ENCODE results near the gene CCDC40.
"Not testable (repeated sequence)": the region's sequence is repeated elsewhere in the genome, so short reads cannot be mapped to it uniquely, and the experiment has no call there.

CCDC40 gene

GRCh38 chr17:80035937-80036714 lies at the start of gene CCDC40:
Gene CCDC40 (plus strand): TSS chr17:80036642. CDS start chr17:80036663, 21 bp downstream.
- no peak for DNase-seq (ENCODE audit: low spot score)

- no peak for DNase-seq (ENCODE audit: low spot score)
Observed at GRCh38 chr17:79987187-79987934, 49.1 kb upstream of the CCDC40 start.

- no peak for DNase-seq (ENCODE audit: low spot score)
Observed at GRCh38 chr17:79987935-79988184, 48.6 kb upstream of the CCDC40 start.

GRCh38 chr17:79988185-79988971 lies 48.1 kb upstream of the CCDC40 start:
- no peak for DNase-seq (ENCODE audit: low spot score)

GRCh38 chr17:79989106-79989835 lies 47.2 kb upstream of the CCDC40 start:
- DNase-seq (ENCODE audit: low spot score): no peak

GRCh38 chr17:79990051-79990592 lies 46.3 kb upstream of the CCDC40 start:
- DNase-seq (ENCODE audit: low spot score): no peak

GRCh38 chr17:79990704-79991103 lies 45.7 kb upstream of the CCDC40 start:
- no peak for DNase-seq (ENCODE audit: low spot score)

GRCh38 chr17:79991140-79991923 lies 45.1 kb upstream of the CCDC40 start:
- peak; percentile 56 for DNase-seq (ENCODE audit: low spot score)

- no peak for DNase-seq (ENCODE audit: low spot score)
Observed at GRCh38 chr17:79991924-79992648, 44.4 kb upstream of the CCDC40 start.

- DNase-seq (ENCODE audit: low spot score): no peak
Observed at GRCh38 chr17:79992649-79993389, 43.6 kb upstream of the CCDC40 start.

GRCh38 chr17:79993390-79994227 lies 42.8 kb upstream of the CCDC40 start:
- DNase-seq (ENCODE audit: low spot score): no peak

GRCh38 chr17:79994228-79994569 lies 42.2 kb upstream of the CCDC40 start:
- DNase-seq (ENCODE audit: low spot score): not testable (repeated sequence)

GRCh38 chr17:79994602-79995001 lies 41.8 kb upstream of the CCDC40 start:
- no peak for DNase-seq (ENCODE audit: low spot score)

- no peak for DNase-seq (ENCODE audit: low spot score)
Observed at GRCh38 chr17:79995696-79996095, 40.7 kb upstream of the CCDC40 start.

- DNase-seq (ENCODE audit: low spot score): no peak
Observed at GRCh38 chr17:79996291-79996690, 40.2 kb upstream of the CCDC40 start.

- no peak for DNase-seq (ENCODE audit: low spot score)
Observed at GRCh38 chr17:79997011-79997660, 39.3 kb upstream of the CCDC40 start.

- DNase-seq (ENCODE audit: low spot score): no peak
Observed at GRCh38 chr17:80000136-80000535, 36.3 kb upstream of the CCDC40 start.

All from hematopoietic multipotent progenitor cell treated with erythropoietin and hydrocortisone succinate and interleukin-3 and kit ligand, for 15 days (in vitro differentiated cells).